HepG2 (cell line): ENCODE data around the gene GLI3. TPM values are rescaled to one million over a fixed set of nuclear protein-coding genes. Genes with fewer than 3 reads are reported as not detected.

ENCODE experiments used
- ATAC-seq: fragments of 200-7000 bp; cut with Tn5 transposase; 3 replicates; pipeline ENCODE4 v1.9.1; 2020; ENCODE audit warnings: mild to moderate bottlenecking, moderate library complexity
- BruUV-seq: library from RNA; stranded (reverse); fragments of 400-500 nt; replicated peaks from 2 replicates; lab custom pipeline; 2021; lab: Mats Ljungman, UMichigan
- CTCF ChIA-PET: fragments of 300-600 bp; formaldehyde crosslinking; extraction: SDS; loops from one replicate; lab custom pipeline; 2021; ENCODE audit warnings: low total read pairs, inconsistent platforms, low intra/inter-chr PET ratio; lab: Yijun Ruan, JAX
- POLR2A ChIA-PET: fragments of 350-600 bp; sonication (Branson Sonifier 250); formaldehyde crosslinking; loops from one replicate; lab custom pipeline; 2020; ENCODE audit warnings: antibody characterized with exemption, inconsistent platforms; lab: Yijun Ruan, JAX
- DNase-seq: peaks from one replicate; pipeline ENCODE4 v3.0.0-alpha.2; 2015; ENCODE audit warnings: low spot score
- FAIRE-seq: peaks from 3 replicates; lab custom pipeline; 2011; peaks lifted over from hg19 to GRCh38; lab: Jason Lieb, UNC
- H2AFZ ChIP-seq: one replicate; pipeline ENCODE4 v1.6.1; 2011; ENCODE audit warnings: low read length, inconsistent platforms
- H3K27ac ChIP-seq: fragments of 300-600 bp; 3 replicates; pipeline ENCODE4 v1.8.0; 2011; ENCODE audit warnings: mixed run types, mild to moderate bottlenecking, mixed read lengths, low read length, inconsistent platforms; ENCODE audit not compliant: insufficient read depth; ENCODE audit errors: extremely low read length
- H3K27me3 ChIP-seq, 2 experiments: fragments of 200-600 bp in 1 of 2; 2 replicates in 1 of 2; 3 replicates in 1 of 2; pipeline versions ENCODE4 v1.6.0 to v1.8.0; 2011; ENCODE audit warnings: low read length in 2 of 2, mild to moderate bottlenecking in 2 of 2, moderate library complexity in 2 of 2, inconsistent platforms in 1 of 2; ENCODE audit not compliant: insufficient read depth in 2 of 2, control insufficient read depth in 1 of 2
- H3K36me3 ChIP-seq, 2 experiments: fragments of 200-600 bp in 1 of 2; replicated peaks in 1 of 2; 2 replicates in 1 of 2; 3 replicates in 1 of 2; pipeline versions ENCODE4 v1.5.1 to v1.8.0; 2011; ENCODE audit warnings: low read length in 2 of 2, inconsistent platforms in 1 of 2; ENCODE audit not compliant: insufficient read depth in 2 of 2, control insufficient read depth in 1 of 2
- H3K4me1 ChIP-seq: 2 replicates; pipeline ENCODE4 v1.5.1; 2012; ENCODE audit warnings: low read length, inconsistent platforms; ENCODE audit not compliant: insufficient read depth
- H3K4me2 ChIP-seq: 2 replicates; pipeline ENCODE4 v1.6.0; 2011; ENCODE audit warnings: low read depth, low read length, inconsistent platforms
- H3K4me3 ChIP-seq, 3 experiments: fragments of 200-600 bp in 1 of 3; sonication (generic), shearing (Covaris generic) in 1 of 3; replicated peaks in 1 of 3; 2 replicates each; pipeline ENCODE4 v1.5.1; 2011 to 2016; ENCODE audit warnings: low read length in 3 of 3, inconsistent platforms in 2 of 3, low read depth in 2 of 3, mild to moderate bottlenecking in 2 of 3, control low read depth in 1 of 3, mixed read lengths in 1 of 3; ENCODE audit not compliant: insufficient read depth in 1 of 3
- H3K79me2 ChIP-seq: one replicate; pipeline ENCODE4 v1.6.1; 2011; ENCODE audit warnings: low read length, inconsistent platforms; ENCODE audit not compliant: insufficient read depth
- H3K9ac ChIP-seq: 2 replicates; pipeline ENCODE4 v1.6.0; 2011; ENCODE audit warnings: mild to moderate bottlenecking, low read depth, low read length, inconsistent platforms; ENCODE audit not compliant: insufficient read depth
- H3K9me3 ChIP-seq: 2 replicates; pipeline ENCODE4 v1.5.1; 2012; ENCODE audit warnings: mild to moderate bottlenecking, low read length
- H4K20me1 ChIP-seq: 2 replicates; pipeline ENCODE4 v1.6.0; 2011; ENCODE audit warnings: inconsistent platforms, mild to moderate bottlenecking, low read length, moderate library complexity; ENCODE audit not compliant: insufficient read depth
- MNT ChIP-seq: fragments of 450-650 bp; IDR thresholded peaks from 2 replicates; pipeline ENCODE4 v1.6.1; 2016
- MZF1 ChIP-seq: sonication (generic); formaldehyde crosslinking; IDR thresholded peaks from 2 replicates; pipeline ENCODE4 v1.8.1; 2023; ENCODE audit warnings: mild to moderate bottlenecking, missing genetic modification reagents, borderline replicate concordance
- RORA ChIP-seq: sonication (generic); formaldehyde crosslinking; IDR thresholded peaks from 2 replicates; pipeline ENCODE4 v1.5.0; 2020; ENCODE audit warnings: mild to moderate bottlenecking, missing genetic modification reagents, moderate library complexity
- SETDB1 ChIP-seq: sonication (generic); formaldehyde crosslinking; IDR thresholded peaks from 2 replicates; pipeline ENCODE4 v1.5.1; 2020; ENCODE audit warnings: missing genetic modification reagents, mild to moderate bottlenecking, borderline replicate concordance
- SMYD3 ChIP-seq: sonication (generic); formaldehyde crosslinking; IDR thresholded peaks from 2 replicates; pipeline ENCODE4 v1.8.1; 2023; ENCODE audit warnings: mild to moderate bottlenecking, missing genetic modification reagents
- TFDP1 ChIP-seq: IDR thresholded peaks from 2 replicates; pipeline ENCODE4 v1.6.1; 2016; ENCODE audit warnings: missing compliant biosample characterization, missing genetic modification reagents, borderline replicate concordance
- XBP1 ChIP-seq: sonication (generic); formaldehyde crosslinking; IDR thresholded peaks from 2 replicates; pipeline ENCODE4 v1.5.0; 2020; ENCODE audit warnings: missing genetic modification reagents
- ZBTB10 ChIP-seq: sonication (generic); formaldehyde crosslinking; IDR thresholded peaks from 2 replicates; pipeline ENCODE4 v1.4.0; 2020; ENCODE audit warnings: missing genetic modification reagents, borderline replicate concordance
- ZNF513 ChIP-seq: sonication (generic); formaldehyde crosslinking; conservative IDR thresholded peaks from 2 replicates; pipeline ENCODE4 v1.5.0; 2020; ENCODE audit warnings: missing genetic modification reagents
- ZNF629 ChIP-seq: sonication (generic); formaldehyde crosslinking; conservative IDR thresholded peaks from 2 replicates; pipeline ENCODE4 v1.5.0; 2020; ENCODE audit warnings: missing genetic modification reagents
- ZNF761 ChIP-seq: sonication (generic); formaldehyde crosslinking; conservative IDR thresholded peaks from 2 replicates; pipeline ENCODE4 v1.4.0; 2020; ENCODE audit warnings: mild to moderate bottlenecking, missing genetic modification reagents
- ZNF816 ChIP-seq: sonication (generic); formaldehyde crosslinking; IDR thresholded peaks from 2 replicates; pipeline ENCODE4 v1.8.0; 2022; ENCODE audit warnings: missing genetic modification reagents, mild to moderate bottlenecking, borderline replicate concordance
- WGBS: methylation state at CpG from one replicate; pipeline ENCODE4 v1.1.6; 2017; ENCODE audit warnings: low lambda C conversion rate; 5-methylcytosine and 5-hydroxymethylcytosine counted together
- in situ Hi-C: cut with HindIII; loops from 2 replicates; pipeline ENCODE4 v1.10.0; 2017; ENCODE audit warnings: low pct_unique_long_range_greater_than_20kb; ENCODE audit not compliant: extremely low pct_ligation_motif_present
- intact Hi-C: fragments of 100-400 bp; cut with micrococcal nuclease; formaldehyde crosslinking; loops from one replicate; pipeline ENCODE4 v1.10.0; 2022; ENCODE audit not compliant: unreplicated experiment
- polyA plus RNA-seq, 8 experiments: library from polyadenylated mRNA; depleted of rRNA in 3 of 8; stranded (reverse) in 7 of 8; unstranded in 1 of 8; fragments of >200 nt; fragmentation: Illumina TruSeq in 4 of 8; extraction: Trizol in 4 of 8; gene quantifications; 2 replicates each; pipeline versions ENCODE4 v1.2.1 to v1.2.3, GENCODE V29; 2011 to 2016; ENCODE audit warnings: low read depth in 4 of 8, missing spikeins in 1 of 8, mixed read lengths in 1 of 8; ENCODE audit not compliant: insufficient read depth in 1 of 8
- total RNA-seq, 5 experiments: library from RNA; depleted of rRNA; stranded (reverse); fragments of >200 nt; fragmentation: Illumina TruSeq; extraction: Trizol; gene quantifications; 2 replicates each; pipeline ENCODE4 v1.2.3, GENCODE V29; 2016; ENCODE audit warnings: low read depth in 1 of 5
- TF ChIP-seq, protein P1 (sequence below): sonication (generic); formaldehyde crosslinking; IDR thresholded peaks from 2 replicates; pipeline ENCODE4 v1.5.0; 2020; ENCODE audit warnings: mild to moderate bottlenecking, missing genetic modification reagents, borderline replicate concordance
- TF ChIP-seq, protein P2 (sequence below): sonication (generic); formaldehyde crosslinking; IDR thresholded peaks from 2 replicates; pipeline ENCODE4 v1.4.0; 2020; ENCODE audit warnings: missing genetic modification reagents

GLI3 gene
- total and polyA plus RNA-seq, 2 of the 13 experiments (the other 11 are each of a cell fraction or from before 2014, with no cell fraction given) = not detected

GRCh38 chr7:41956705-41957104 lies 280.3 kb downstream of the GLI3 start:
- Histone ChIP-seq H3K27me3 (peaks cover 2 to 34% of the 10 kb centered on the region in 2 experiments; a peak in 2 of 5 replicates), H3K36me3 (no peaks in the 10 kb centered on the region), H3K9me3 (no peaks in the 10 kb centered on the region), H3K4me1 (no peaks in the 10 kb centered on the region), H3K27ac (no peak overlapping the region), H3K79me2 (no peaks in the 10 kb centered on the region), H4K20me1 (no peaks in the 10 kb centered on the region), H2AFZ (no peak overlapping the region), H3K4me2 (no peak overlapping the region), H3K4me3 (no peak overlapping the region), H3K9ac (no peak overlapping the region)
- CTCF ChIA-PET = no interaction called here
- POLR2A ChIA-PET = no interaction called here
- BruUV-seq = no TSS peak
- FAIRE-seq = no peak
- in situ Hi-C loops (no loop called here), intact Hi-C loops (no loop called here)
- no peak for ATAC-seq
- no peak for DNase-seq
- 39% methylated on average over 7 of the region's 10 CpGs for WGBS
- TF ChIP-seq MZF1 (CRISPR knock-in tag) (no peak), ZNF816 (no peak), SETDB1 (CRISPR knock-in tag) (no peak), MNT (no peak), XBP1 (CRISPR knock-in tag) (no peak), ZBTB10 (CRISPR knock-in tag) (no peak), TFDP1 (CRISPR knock-in tag) (no peak), ZNF513 (CRISPR knock-in tag) (no peak), ZNF629 (CRISPR knock-in tag) (no peak), SMYD3 (CRISPR knock-in tag) (no peak), ZNF761 (CRISPR knock-in tag) (no peak), RORA (CRISPR knock-in tag) (no peak)
- TF ChIP-seq, protein P1, sequence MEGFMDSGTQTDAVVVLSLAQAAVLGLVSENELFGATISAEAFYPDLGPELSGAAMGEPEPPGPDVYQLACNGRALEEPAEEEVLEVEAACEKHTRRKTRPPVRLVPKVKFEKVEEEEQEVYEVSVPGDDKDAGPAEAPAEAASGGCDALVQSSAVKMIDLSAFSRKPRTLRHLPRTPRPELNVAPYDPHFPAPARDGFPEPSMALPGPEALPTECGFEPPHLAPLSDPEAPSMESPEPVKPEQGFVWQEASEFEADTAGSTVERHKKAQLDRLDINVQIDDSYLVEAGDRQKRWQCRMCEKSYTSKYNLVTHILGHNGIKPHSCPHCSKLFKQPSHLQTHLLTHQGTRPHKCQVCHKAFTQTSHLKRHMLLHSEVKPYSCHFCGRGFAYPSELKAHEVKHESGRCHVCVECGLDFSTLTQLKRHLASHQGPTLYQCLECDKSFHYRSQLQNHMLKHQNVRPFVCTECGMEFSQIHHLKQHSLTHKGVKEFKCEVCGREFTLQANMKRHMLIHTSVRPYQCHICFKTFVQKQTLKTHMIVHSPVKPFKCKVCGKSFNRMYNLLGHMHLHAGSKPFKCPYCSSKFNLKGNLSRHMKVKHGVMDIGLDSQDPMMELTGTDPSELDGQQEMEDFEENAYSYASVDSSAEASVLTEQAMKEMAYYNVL = no peak
- TF ChIP-seq, protein P2, sequence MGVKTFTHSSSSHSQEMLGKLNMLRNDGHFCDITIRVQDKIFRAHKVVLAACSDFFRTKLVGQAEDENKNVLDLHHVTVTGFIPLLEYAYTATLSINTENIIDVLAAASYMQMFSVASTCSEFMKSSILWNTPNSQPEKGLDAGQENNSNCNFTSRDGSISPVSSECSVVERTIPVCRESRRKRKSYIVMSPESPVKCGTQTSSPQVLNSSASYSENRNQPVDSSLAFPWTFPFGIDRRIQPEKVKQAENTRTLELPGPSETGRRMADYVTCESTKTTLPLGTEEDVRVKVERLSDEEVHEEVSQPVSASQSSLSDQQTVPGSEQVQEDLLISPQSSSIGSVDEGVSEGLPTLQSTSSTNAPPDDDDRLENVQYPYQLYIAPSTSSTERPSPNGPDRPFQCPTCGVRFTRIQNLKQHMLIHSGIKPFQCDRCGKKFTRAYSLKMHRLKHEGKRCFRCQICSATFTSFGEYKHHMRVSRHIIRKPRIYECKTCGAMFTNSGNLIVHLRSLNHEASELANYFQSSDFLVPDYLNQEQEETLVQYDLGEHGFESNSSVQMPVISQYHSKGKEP = no peak
